ENCODE results near the gene ADSS1.

The ADSS1 gene

DNA sequence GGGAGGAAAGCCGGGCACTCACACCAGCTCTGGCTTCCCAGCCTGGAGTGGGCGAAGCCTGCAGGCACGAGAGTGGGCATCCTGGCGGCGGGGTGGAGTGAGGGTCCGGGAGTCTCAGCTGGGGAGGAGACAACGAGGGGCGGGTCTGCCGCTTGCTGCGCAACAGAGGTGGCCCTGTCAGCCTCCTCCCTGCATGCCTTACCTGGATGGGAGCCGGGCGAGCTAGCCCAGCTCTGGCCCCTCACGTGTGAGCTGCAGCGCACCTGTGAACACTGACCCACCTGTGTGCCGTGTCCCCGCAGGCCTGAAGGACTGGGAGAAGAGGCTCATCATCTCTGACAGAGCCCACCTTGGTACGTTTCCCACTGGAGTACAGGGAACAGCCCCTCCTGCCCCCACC is 15.0 kb downstream of the ADSS1 start:
- TF ChIP-seq, protein P1, sequence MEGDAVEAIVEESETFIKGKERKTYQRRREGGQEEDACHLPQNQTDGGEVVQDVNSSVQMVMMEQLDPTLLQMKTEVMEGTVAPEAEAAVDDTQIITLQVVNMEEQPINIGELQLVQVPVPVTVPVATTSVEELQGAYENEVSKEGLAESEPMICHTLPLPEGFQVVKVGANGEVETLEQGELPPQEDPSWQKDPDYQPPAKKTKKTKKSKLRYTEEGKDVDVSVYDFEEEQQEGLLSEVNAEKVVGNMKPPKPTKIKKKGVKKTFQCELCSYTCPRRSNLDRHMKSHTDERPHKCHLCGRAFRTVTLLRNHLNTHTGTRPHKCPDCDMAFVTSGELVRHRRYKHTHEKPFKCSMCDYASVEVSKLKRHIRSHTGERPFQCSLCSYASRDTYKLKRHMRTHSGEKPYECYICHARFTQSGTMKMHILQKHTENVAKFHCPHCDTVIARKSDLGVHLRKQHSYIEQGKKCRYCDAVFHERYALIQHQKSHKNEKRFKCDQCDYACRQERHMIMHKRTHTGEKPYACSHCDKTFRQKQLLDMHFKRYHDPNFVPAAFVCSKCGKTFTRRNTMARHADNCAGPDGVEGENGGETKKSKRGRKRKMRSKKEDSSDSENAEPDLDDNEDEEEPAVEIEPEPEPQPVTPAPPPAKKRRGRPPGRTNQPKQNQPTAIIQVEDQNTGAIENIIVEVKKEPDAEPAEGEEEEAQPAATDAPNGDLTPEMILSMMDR (IDR thresholded peaks at IDR 0.05; ENCODE audit: low read depth, low read length), result no peak
- DNase-seq (ENCODE audit: extremely low read depth, low read depth), result no peak

DNA sequence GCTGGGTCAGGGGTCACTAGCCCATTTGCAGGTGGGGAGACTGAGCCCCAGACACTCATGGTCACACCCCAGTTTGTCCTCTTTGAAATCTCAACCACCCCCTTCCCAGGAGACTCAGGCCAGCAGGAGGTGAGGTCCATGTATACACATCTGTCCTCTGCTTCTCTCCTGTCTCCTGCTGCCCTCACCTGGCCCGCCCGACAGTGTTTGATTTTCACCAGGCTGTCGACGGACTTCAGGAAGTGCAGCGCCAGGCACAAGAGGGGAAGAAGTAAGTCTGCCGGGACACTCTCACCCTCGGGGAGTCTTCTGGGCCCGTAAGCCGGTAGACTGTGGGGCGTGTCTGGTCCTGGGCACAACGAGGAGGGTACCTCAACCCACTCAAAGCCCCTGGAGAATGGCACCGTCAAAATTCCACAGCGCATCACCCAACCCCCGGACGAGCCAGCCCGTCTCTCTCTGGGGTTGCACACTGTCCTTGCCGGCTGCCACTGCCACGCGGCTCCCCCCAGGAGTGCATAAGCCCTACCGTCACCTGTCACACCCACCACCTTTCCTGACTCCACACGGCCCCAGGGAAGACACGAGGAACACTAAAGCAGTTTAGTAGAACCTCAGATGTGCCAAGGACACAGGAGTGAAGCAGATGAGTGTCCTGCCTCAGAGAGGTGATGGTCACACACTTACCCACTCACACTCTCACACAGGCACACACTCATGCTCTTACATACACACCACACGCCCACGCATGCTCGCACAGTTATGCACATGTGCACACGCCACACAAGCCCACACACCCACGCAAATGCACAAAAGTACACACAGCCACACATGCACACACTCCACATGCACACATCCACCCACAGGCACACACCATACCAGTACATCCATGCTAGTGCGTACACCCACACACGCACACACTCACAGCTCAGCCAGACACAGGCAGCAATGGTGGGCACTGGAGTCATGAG is 15.8 kb downstream of the ADSS1 start:
- TF ChIP-seq, protein P1 (IDR thresholded peaks at IDR 0.05; ENCODE audit: low read depth, low read length), result no peak
- DNase-seq (ENCODE audit: extremely low read depth, low read depth), result no peak

DNA sequence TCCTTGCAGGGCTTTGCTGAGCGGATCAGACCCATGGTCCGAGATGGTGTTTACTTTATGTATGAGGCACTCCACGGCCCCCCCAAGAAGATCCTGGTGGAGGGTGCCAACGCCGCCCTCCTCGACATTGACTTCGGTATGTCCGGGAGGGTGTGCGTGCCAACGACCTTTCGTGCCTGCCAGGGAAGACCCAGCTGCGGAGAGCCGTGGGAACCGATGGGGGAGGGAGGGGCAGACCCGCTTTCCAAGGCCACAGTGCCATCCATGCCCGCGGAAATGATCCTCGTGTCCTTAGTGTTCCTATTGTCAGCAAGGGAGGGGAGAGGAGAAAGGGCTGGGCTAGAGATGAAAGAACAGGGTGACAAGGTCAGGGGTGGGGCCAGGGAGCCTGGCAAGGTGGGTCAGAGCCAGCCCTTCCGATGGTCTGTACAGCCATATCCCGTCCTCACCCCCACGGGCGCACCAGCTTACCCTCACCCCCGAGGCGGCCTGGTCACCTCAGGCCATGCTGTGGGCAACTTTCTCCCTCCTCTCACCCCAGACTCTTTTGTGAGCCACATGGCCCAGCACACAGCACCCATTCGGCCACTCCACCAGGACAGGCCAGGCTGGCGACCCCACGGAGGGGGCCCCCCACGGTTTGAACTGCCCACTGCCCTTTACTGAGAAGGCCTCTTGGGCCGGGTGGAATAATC is 17.2 kb downstream of the ADSS1 start:
- TF ChIP-seq, protein P1 (IDR thresholded peaks at IDR 0.05; ENCODE audit: low read depth, low read length), result no peak
- DNase-seq (ENCODE audit: extremely low read depth, low read depth), result no peak

DNA sequence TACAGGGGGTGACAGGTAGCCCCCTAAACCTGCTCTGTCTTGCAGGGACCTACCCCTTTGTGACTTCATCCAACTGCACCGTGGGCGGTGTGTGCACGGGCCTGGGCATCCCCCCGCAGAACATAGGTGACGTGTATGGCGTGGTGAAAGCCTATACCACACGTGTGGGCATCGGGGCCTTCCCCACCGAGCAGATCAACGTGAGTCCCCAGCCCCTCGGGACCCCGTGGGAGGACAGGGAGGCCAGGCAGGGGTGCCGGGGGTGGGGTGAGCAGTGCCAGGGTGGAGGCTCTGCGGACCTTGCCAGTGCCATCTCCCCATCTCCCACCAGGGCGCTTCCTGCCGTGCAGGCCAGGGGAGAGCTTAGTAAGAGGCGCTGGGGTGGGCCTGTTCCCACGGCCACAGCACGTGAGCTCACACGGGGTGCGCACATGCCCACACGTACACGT is 17.8 kb downstream of the ADSS1 start:
- TF ChIP-seq, protein P1 (IDR thresholded peaks at IDR 0.05; ENCODE audit: low read depth, low read length), result no peak
- DNase-seq (ENCODE audit: extremely low read depth, low read depth), result no peak

DNA sequence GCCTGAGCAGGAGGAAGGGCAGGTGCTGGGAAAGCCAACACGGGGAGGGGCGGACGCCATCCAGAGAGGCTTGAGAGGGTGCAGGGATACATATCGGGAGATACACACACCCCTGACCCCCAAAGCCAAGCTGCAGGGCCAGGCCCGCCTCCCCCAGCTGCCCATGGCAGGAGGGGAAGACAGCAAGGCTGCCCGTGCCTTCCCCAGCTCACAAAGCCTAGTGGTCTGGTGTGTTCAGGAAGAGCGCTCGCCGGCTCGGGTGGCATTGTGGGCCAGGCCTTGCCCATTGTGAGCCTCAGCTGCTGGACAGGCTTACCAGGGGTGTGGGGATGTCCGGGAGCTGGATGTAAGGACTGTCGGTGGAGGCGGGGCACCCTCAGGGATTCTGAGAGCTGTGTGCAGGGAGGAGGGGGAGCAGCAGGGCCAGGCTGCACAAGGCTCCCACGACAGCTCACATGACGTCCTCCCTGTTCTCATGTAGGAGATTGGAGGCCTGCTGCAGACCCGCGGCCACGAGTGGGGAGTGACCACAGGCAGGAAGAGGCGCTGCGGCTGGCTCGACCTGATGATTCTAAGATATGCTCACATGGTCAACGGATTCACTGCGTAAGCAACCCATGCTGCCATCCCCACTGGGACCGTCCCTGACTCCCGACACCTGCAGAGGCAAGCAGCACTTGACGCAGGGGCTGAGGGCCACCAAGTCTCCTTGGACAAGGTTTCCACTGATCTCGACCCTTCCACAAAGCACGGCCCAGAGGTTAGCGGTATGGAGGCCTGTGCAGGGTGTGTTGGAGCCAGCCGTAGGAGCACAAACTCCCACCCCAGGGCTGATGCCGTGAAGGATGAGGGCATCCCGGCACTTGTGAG is 18.8 kb downstream of the ADSS1 start:
- TF ChIP-seq, protein P1 (IDR thresholded peaks at IDR 0.05; ENCODE audit: low read depth, low read length), result no peak
- no peak for DNase-seq (ENCODE audit: extremely low read depth, low read depth)

DNA sequence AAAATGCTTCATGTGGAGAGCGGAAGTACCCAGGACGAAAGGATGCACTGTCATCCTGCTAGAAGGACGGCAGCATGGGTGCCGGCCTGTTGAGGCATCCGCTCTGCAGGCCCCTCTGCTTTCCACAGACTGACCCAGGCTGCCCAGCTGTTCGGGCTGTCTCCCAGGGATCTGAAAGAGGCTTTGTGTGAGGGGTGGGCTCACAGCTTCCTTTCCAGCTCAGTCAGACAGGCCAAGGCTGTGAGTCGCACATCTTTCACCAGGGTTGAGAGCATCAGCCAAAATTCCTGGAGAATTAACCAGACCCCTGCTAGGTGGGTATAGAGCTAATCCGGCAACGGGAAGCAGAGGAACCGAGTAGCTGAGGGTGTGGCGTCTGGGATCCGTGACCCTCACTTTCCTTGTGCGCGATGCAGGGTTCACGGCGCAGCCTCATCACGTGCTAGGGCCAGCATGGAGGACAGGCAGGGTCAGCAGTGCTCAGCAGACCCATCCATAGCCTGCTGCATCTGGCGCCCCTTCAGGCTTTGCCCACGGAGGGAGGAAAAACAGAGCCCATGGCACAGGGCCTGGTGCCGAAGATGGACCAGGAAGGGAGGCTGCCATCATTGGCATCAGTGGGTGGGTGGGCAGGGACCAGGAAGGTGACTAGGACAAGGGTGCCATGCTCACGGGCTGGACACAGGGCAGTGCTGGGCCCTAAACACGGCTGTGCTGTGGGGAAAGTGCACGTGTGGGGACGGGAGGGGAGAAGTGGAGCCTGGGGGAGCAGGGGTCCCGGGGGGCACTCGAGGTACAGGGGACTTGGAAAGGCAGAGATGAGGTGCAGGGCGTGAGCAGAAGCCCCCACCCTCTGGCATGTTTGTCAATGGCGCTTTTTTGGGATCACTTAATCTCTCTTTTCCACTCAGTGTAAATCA is 19.7 kb downstream of the ADSS1 start:
- TF ChIP-seq, protein P1 (IDR thresholded peaks at IDR 0.05; ENCODE audit: low read depth, low read length), result no peak
- no peak for DNase-seq (ENCODE audit: extremely low read depth, low read depth)
